Neuron (in vitro differentiated cells): Measurements from ENCODE around the gene KCNIP4.

Experiments used
- H2AFZ ChIP-seq: one replicate; pipeline ENCODE4 v1.6.1; 2013; ENCODE audit warnings: low read depth, mild to moderate bottlenecking, inconsistent platforms, low read length, moderate library complexity
- H3K27me3 ChIP-seq: one replicate; pipeline ENCODE4 v1.6.1; 2013; ENCODE audit warnings: low read length; ENCODE audit not compliant: insufficient read depth
- H3K36me3 ChIP-seq: one replicate; pipeline ENCODE4 v1.6.1; 2013; ENCODE audit warnings: low read length; ENCODE audit not compliant: insufficient read depth
- H3K4me1 ChIP-seq: one replicate; pipeline ENCODE4 v1.6.1; 2013; ENCODE audit warnings: low read length; ENCODE audit not compliant: insufficient read depth
- H3K4me3 ChIP-seq: 2 replicates; pipeline ENCODE4 v1.5.1; 2013; ENCODE audit warnings: mild to moderate bottlenecking, low read length, moderate library complexity
- H3K9me3 ChIP-seq: one replicate; pipeline ENCODE4 v1.6.1; 2013; ENCODE audit warnings: low read length

KCNIP4 gene

GRCh38 chr4:21890231-21890630 is 58.3 kb downstream of the KCNIP4 start:
- no peaks in the 10 kb centered on the region for H3K9me3 ChIP-seq
- H3K36me3 ChIP-seq, result no peaks in the 10 kb centered on the region
- no peaks in the 10 kb centered on the region for H3K27me3 ChIP-seq
- H3K4me1 ChIP-seq, result no peaks in the 10 kb centered on the region
- no peak overlapping the region for H3K4me3 ChIP-seq
- H2AFZ ChIP-seq, result no peak overlapping the region

GRCh38 chr4:21888195-21888976 is 60.2 kb downstream of the KCNIP4 start:
- Histone ChIP-seq H3K27me3 (no peaks in the 10 kb centered on the region), H3K4me1 (no peaks in the 10 kb centered on the region), H3K36me3 (no peaks in the 10 kb centered on the region), H3K9me3 (no peaks in the 10 kb centered on the region), H3K4me3 (no peak overlapping the region), H2AFZ (no peak overlapping the region)

DNA sequence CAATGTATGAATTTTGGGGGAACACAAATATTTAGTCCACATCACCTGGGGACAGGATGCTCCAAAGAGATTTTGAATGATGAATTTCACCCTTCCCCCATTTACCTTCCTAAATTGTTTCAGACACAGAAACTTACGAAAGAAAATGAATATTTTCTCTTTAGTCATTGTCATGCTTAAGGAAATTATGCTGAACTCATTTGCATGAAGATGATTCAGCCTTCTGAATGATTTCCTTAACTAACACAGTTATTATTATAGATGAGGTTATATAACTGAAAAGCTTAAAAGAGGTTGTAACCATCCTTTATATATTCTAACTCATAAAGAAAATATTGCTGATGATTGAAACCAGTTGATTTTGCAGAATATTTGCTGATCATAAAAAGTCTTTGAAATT is 61.1 kb downstream of the KCNIP4 start:
- Histone ChIP-seq H3K4me1 (no peaks in the 10 kb centered on the region), H3K4me3 (no peak overlapping the region), H3K27me3 (no peaks in the 10 kb centered on the region), H2AFZ (no peak overlapping the region), H3K36me3 (no peaks in the 10 kb centered on the region), H3K9me3 (no peaks in the 10 kb centered on the region)

- Histone ChIP-seq H2AFZ (no peak overlapping the region), H3K4me1 (no peaks in the 10 kb centered on the region), H3K27me3 (no peaks in the 10 kb centered on the region), H3K9me3 (no peaks in the 10 kb centered on the region), H3K36me3 (no peaks in the 10 kb centered on the region), H3K4me3 (no peak overlapping the region)
Measured at GRCh38 chr4:21885770-21886169, 62.8 kb downstream of the KCNIP4 start.

GRCh38 chr4:21885241-21885640 is 63.3 kb downstream of the KCNIP4 start:
- H3K36me3 ChIP-seq, result no peaks in the 10 kb centered on the region
- H3K4me1 ChIP-seq, result no peaks in the 10 kb centered on the region
- no peak overlapping the region for H2AFZ ChIP-seq
- no peak overlapping the region for H3K4me3 ChIP-seq
- no peaks in the 10 kb centered on the region for H3K27me3 ChIP-seq
- H3K9me3 ChIP-seq, result no peaks in the 10 kb centered on the region

DNA sequence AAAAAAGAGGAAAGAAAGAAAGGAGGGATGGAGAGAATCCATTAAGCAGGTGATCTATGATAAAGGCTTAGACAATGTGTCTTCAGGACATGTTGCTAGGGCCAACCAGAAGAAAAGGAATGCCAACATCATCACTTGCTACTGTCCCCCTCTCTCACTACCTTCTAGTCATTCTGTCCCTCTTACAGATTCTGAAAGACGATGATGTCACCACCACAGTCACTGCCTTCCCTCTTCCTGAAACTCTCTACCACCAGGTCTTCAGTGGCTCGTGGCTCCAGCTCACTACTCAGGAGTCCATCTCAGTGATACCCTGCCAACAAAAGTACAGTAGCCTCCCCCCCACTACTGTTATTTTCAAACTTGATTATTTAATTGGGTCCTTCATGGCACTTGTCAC is 64.0 kb downstream of the KCNIP4 start:
- Histone ChIP-seq H3K27me3 (no peaks in the 10 kb centered on the region), H3K4me3 (no peak overlapping the region), H3K9me3 (no peaks in the 10 kb centered on the region), H3K36me3 (no peaks in the 10 kb centered on the region), H3K4me1 (no peaks in the 10 kb centered on the region), H2AFZ (no peak overlapping the region)

DNA sequence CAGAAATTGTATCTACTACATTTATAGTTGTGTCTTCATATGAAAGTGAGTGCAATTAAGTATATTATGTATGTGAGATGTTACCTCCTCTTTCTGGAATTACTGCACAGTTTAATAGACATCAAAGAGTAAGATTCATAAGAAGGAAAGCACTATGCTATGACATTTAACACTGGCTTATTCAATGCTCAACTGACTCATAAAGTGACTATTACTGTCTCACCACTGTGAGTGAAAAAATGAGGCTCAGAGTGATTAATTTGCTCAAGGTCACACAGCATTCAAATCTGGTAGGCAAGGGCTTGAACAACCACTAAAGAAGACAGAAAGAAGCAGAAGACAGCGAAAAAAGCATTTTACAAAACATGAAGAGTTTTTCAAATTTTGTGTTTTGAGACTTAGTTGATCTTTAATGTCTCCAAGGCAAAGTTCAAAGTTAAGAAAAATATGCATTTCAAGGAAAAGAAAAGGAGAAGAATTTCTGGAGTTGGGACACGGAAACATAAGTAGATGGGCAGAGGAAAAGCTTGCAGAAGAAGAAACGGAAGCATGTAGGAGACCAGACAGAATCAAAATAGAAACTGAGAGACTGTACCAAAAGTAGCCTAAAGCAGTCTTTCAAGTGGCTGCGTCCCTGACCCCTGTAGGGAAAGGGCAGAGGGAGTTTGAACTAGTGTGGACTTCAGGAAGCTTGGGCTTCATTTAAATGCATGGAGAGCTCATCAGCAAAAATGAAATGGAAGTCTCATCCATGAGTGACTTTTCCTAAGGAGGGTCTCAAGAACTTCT is 66.3 kb downstream of the KCNIP4 start:
- H2AFZ ChIP-seq, result no peak overlapping the region
- no peaks in the 10 kb centered on the region for H3K36me3 ChIP-seq
- H3K27me3 ChIP-seq, result no peaks in the 10 kb centered on the region
- no peaks in the 10 kb centered on the region for H3K4me1 ChIP-seq
- no peaks in the 10 kb centered on the region for H3K9me3 ChIP-seq
- H3K4me3 ChIP-seq, result no peak overlapping the region

- no peak overlapping the region for H2AFZ ChIP-seq
- H3K9me3 ChIP-seq, result no peaks in the 10 kb centered on the region
- no peaks in the 10 kb centered on the region for H3K4me1 ChIP-seq
- H3K36me3 ChIP-seq, result no peaks in the 10 kb centered on the region
- H3K27me3 ChIP-seq, result no peaks in the 10 kb centered on the region
- H3K4me3 ChIP-seq, result no peak overlapping the region
Measured at GRCh38 chr4:21879187-21879586, 69.4 kb downstream of the KCNIP4 start.

DNA sequence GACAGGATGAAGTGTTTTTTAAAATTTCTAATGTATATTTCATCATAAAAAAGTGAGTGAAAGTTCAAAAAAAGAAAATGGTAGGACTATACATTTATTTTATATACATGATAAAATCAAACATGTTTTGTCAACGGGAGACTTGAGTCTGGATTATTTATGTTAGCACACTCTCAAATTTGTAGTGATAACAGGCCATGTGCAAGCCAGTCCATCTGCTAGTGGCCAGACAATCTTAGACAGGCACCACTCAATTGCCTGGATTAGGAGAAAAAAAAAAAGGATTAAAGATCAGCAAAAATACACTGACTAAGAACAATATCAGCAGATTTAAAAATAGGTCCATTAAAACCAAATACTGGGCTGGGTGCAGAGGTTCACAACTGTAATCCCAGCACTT is 71.9 kb downstream of the KCNIP4 start:
- Histone ChIP-seq H3K4me1 (no peaks in the 10 kb centered on the region), H3K4me3 (no peak overlapping the region), H3K9me3 (no peaks in the 10 kb centered on the region), H2AFZ (no peak overlapping the region), H3K27me3 (no peaks in the 10 kb centered on the region), H3K36me3 (no peaks in the 10 kb centered on the region)

GRCh38 chr4:21873145-21873544 is 75.4 kb downstream of the KCNIP4 start:
- Histone ChIP-seq H3K4me3 (no peak overlapping the region), H3K4me1 (no peaks in the 10 kb centered on the region)

DNA sequence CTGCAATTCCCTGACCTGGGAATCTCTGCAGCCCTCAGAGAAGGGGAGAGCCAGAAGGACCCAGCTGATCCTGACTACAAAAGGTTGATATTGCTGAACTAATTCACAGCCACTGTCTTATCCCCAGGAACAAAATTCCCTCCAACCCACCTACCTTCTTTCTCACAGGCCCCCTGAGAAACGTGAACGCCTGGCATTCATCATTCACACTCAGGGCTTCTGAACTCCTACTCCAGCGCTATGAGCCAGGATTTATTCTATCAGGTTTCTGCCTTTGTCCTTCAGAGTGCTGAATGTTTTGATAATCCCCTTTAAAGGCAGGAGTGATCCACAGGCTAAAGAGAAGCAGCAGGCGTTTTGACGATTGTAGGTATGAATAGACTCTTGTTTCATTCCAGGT is 76.5 kb downstream of the KCNIP4 start:
- H3K36me3 ChIP-seq, result no peaks in the 10 kb centered on the region
- H2AFZ ChIP-seq, result no peak overlapping the region
- no peaks in the 10 kb centered on the region for H3K9me3 ChIP-seq
- H3K4me3 ChIP-seq, result no peak overlapping the region
- H3K4me1 ChIP-seq, result no peaks in the 10 kb centered on the region
- H3K27me3 ChIP-seq, result no peaks in the 10 kb centered on the region

More at GRCh38 chr4:21873145-21873544, 75.4 kb downstream of the KCNIP4 start:
- H3K9me3 ChIP-seq, result no peaks in the 10 kb centered on the region
- H2AFZ ChIP-seq, result no peak overlapping the region
- H3K27me3 ChIP-seq, result no peaks in the 10 kb centered on the region
- H3K36me3 ChIP-seq, result no peaks in the 10 kb centered on the region

- Histone ChIP-seq H3K9me3 (no peaks in the 10 kb centered on the region), H2AFZ (no peak overlapping the region), H3K4me3 (no peak overlapping the region), H3K4me1 (no peaks in the 10 kb centered on the region), H3K27me3 (no peaks in the 10 kb centered on the region), H3K36me3 (no peaks in the 10 kb centered on the region)
Measured at GRCh38 chr4:21869978-21870745, 78.4 kb downstream of the KCNIP4 start.

DNA sequence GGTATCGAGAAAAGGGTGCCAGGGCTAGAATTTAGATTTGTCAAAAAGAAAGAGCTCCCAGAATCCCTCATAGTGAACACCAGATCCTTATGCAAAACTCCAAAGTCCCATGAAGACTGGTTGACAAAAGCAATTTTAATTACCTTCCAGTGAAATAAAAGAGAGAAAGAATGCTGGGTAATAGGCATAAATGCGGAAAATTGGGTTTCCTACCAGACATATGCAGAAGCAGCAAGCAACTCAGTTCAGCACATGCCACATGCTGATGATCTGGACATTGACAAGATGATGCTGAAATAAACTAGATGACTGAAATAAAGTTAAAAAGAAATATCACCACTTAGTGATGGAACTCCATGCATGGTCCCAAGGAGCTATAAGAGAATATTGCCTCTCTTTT is 83.9 kb downstream of the KCNIP4 start:
- Histone ChIP-seq H3K36me3 (no peaks in the 10 kb centered on the region), H3K27me3 (no peaks in the 10 kb centered on the region), H3K4me3 (no peak overlapping the region), H3K4me1 (no peaks in the 10 kb centered on the region), H2AFZ (no peak overlapping the region), H3K9me3 (no peaks in the 10 kb centered on the region)
